Smooth muscle cell (in vitro differentiated cells): ENCODE results near the gene ZBTB39. TPM values are rescaled to one million over a fixed set of nuclear protein-coding genes. Genes with fewer than 3 reads are reported as not detected.
A peak's percentile ranks its signal among the peaks of the same experiment; 100 is the strongest.

Source experiments
- DNase-seq: peaks from one replicate; lab custom pipeline; 2025; ENCODE audit not compliant: unreplicated experiment; lab: John Stamatoyannopoulos, UW
- H2AFZ ChIP-seq: fragments of 200-600 bp; sonication (generic); 2 replicates; pipeline ENCODE4 v1.6.0; 2016; ENCODE audit warnings: antibody characterized with exemption, low read depth, mild to moderate bottlenecking
- H3F3A ChIP-seq: fragments of 200-600 bp; sonication (generic); 2 replicates; pipeline ENCODE4 v1.6.0; 2017; ENCODE audit warnings: antibody characterized with exemption, low read depth
- H3K27ac ChIP-seq: fragments of 200-600 bp; sonication (generic); 2 replicates; pipeline ENCODE4 v1.5.1; 2016; ENCODE audit warnings: low read depth, mild to moderate bottlenecking
- H3K27me3 ChIP-seq: fragments of 200-600 bp; sonication (generic); 2 replicates; pipeline ENCODE4 v1.6.1; 2016; ENCODE audit warnings: low read depth, mild to moderate bottlenecking
- H3K36me3 ChIP-seq: fragments of 200-600 bp; sonication (generic); 2 replicates; pipeline ENCODE4 v1.5.1; 2016; ENCODE audit warnings: low read depth
- H3K4me1 ChIP-seq: fragments of 200-600 bp; sonication (generic); 2 replicates; pipeline ENCODE4 v1.5.1; 2016; ENCODE audit warnings: low read depth
- H3K4me2 ChIP-seq: fragments of 200-600 bp; sonication (generic); 2 replicates; pipeline ENCODE4 v1.6.0; 2016; ENCODE audit warnings: mild to moderate bottlenecking
- H3K4me3 ChIP-seq: fragments of 200-600 bp; sonication (generic); 2 replicates; pipeline ENCODE4 v1.5.1; 2016; ENCODE audit warnings: mild to moderate bottlenecking
- H3K79me2 ChIP-seq: fragments of 200-600 bp; sonication (generic); 2 replicates; pipeline ENCODE4 v1.6.0; 2016; ENCODE audit warnings: low read depth, mild to moderate bottlenecking
- H3K9ac ChIP-seq: fragments of 200-600 bp; sonication (generic); 2 replicates; pipeline ENCODE4 v1.6.0; 2016; ENCODE audit warnings: low read depth
- H3K9me3 ChIP-seq: fragments of 200-600 bp; sonication (generic); replicated peaks from 2 replicates; pipeline ENCODE4 v1.5.1; 2016; ENCODE audit warnings: low read depth
- H4K20me1 ChIP-seq: fragments of 200-600 bp; sonication (generic); 2 replicates; pipeline ENCODE4 v1.6.0; 2016; ENCODE audit warnings: low read depth
- CTCF ChIP-seq: fragments of 200-600 bp; sonication (generic); IDR thresholded peaks from 2 replicates; pipeline ENCODE4 v1.5.1; 2017; ENCODE audit warnings: borderline replicate concordance, mild to moderate bottlenecking, antibody characterized with exemption; ENCODE audit not compliant: insufficient read depth, poor library complexity, severe bottlenecking
- WGBS: methylation state at CpG from one replicate; pipeline ENCODE4 v1.1.7; 2016; ENCODE audit warnings: low lambda C conversion rate; 5-methylcytosine and 5-hydroxymethylcytosine counted together
- polyA plus RNA-seq: library from polyadenylated mRNA; unstranded; fragments of >200 nt; fragmentation: Nextera tagmentation; extraction: Ambion mirVana; gene quantifications from 2 replicates; pipeline ENCODE4 v1.2.1, GENCODE V29; 2016
- total RNA-seq: library from RNA; depleted of rRNA; stranded (reverse); fragments of >200 nt; gene quantifications from 2 replicates; pipeline ENCODE4 v1.2.3, GENCODE V29; 2014

ZBTB39 gene
- total and polyA plus RNA-seq, 2 experiments from 2014 or later, result 3.6 to 8.5 TPM

- Histone ChIP-seq H3K36me3 (no peaks in the 10 kb centered on the region), H3K79me2 (peaks cover 24% of the 10 kb centered on the region), H2AFZ (peak overlapping the region; percentile 31), H3K4me3 (no peak overlapping the region), H3K4me1 (peaks cover 7% of the 10 kb centered on the region), H3K27me3 (no peaks in the 10 kb centered on the region), H3K4me2 (peak overlapping the region; percentile 20), H3K9me3 (no peaks in the 10 kb centered on the region), H3K9ac (no peak overlapping the region), H3F3A (peaks cover 11% of the 10 kb centered on the region), H3K27ac (peak overlapping the region; percentile 26), H4K20me1 (no peaks in the 10 kb centered on the region)
- peak; percentile 58 for TF ChIP-seq CTCF
- DNase-seq, result no peak
Observed at GRCh38 chr12:57008178-57008577, 1.8 kb upstream of the ZBTB39 start.

- Histone ChIP-seq H3K9me3 (no peaks in the 10 kb centered on the region), H4K20me1 (peaks cover 8% of the 10 kb centered on the region), H3K9ac (no peak overlapping the region), H3K4me1 (peaks cover 7% of the 10 kb centered on the region), H3K27me3 (no peaks in the 10 kb centered on the region), H3K27ac (no peak overlapping the region), H2AFZ (peak overlapping the region; percentile 47), H3K79me2 (peaks cover 26% of the 10 kb centered on the region), H3F3A (peaks cover 11% of the 10 kb centered on the region), H3K4me3 (peak overlapping the region; percentile 36), H3K36me3 (no peaks in the 10 kb centered on the region), H3K4me2 (peak overlapping the region; percentile 74)
- WGBS, result 86% methylated on average over 10 of the region's 10 CpGs
- no peak for TF ChIP-seq CTCF
- no peak for DNase-seq
Observed at GRCh38 chr12:57006809-57007475, 596 bp upstream of the ZBTB39 start.

- Histone ChIP-seq H3K9ac (no peak overlapping the region), H3K4me1 (peaks cover 7% of the 10 kb centered on the region), H4K20me1 (peaks cover 31% of the 10 kb centered on the region), H3K79me2 (peaks cover 47% of the 10 kb centered on the region), H3K36me3 (no peaks in the 10 kb centered on the region), H3K4me2 (no peak overlapping the region), H3K4me3 (peak overlapping the region; percentile 88), H3F3A (peaks cover 7% of the 10 kb centered on the region), H3K27ac (no peak overlapping the region), H2AFZ (no peak overlapping the region), H3K27me3 (no peaks in the 10 kb centered on the region), H3K9me3 (no peaks in the 10 kb centered on the region)
- no peak for DNase-seq
- no peak for TF ChIP-seq CTCF
- 96% methylated on average over 6 of the region's 6 CpGs for WGBS
Observed at GRCh38 chr12:57004651-57005050, 1.7 kb downstream of the ZBTB39 start.

- H3K79me2 ChIP-seq, result peaks cover 49% of the 10 kb centered on the region
- TF ChIP-seq CTCF, result no peak
- H3K9ac ChIP-seq, result no peak overlapping the region
- no peaks in the 10 kb centered on the region for H3K27me3 ChIP-seq
- H4K20me1 ChIP-seq, result peaks cover 44% of the 10 kb centered on the region
- 98% methylated on average over 13 of the region's 13 CpGs for WGBS
- H3K4me1 ChIP-seq, result peaks cover 7% of the 10 kb centered on the region
- no peak overlapping the region for H3K27ac ChIP-seq
- H3K4me3 ChIP-seq, result no peak overlapping the region
- no peaks in the 10 kb centered on the region for H3K9me3 ChIP-seq
- no peak overlapping the region for H2AFZ ChIP-seq
- no peak overlapping the region for H3K4me2 ChIP-seq
- H3K36me3 ChIP-seq, result no peaks in the 10 kb centered on the region
- no peak for DNase-seq
- peaks cover 7% of the 10 kb centered on the region for H3F3A ChIP-seq
Observed at GRCh38 chr12:57003395-57003794, 3.0 kb downstream of the ZBTB39 start.
